IMR-90 (cell line): Measurements from ENCODE around the gene GPC2. TPM values are rescaled to one million over a fixed set of nuclear protein-coding genes. Genes with fewer than 3 reads are reported as not detected.

ENCODE experiments used
- ATAC-seq: fragments of 200-7000 bp; cut with Tn5 transposase; 2 replicates; pipeline ENCODE4 v1.9.1; 2020; ENCODE audit warnings: low read depth, mild to moderate bottlenecking, moderate library complexity
- BruUV-seq: library from RNA; stranded (reverse); fragments of 400-500 nt; replicated peaks from 2 replicates; lab custom pipeline; 2021; lab: Mats Ljungman, UMichigan
- CTCF ChIA-PET: fragments of 300-600 bp; formaldehyde crosslinking; extraction: SDS; loops from one replicate; lab custom pipeline; 2021; ENCODE audit warnings: antibody characterized with exemption; lab: Yijun Ruan, JAX
- POLR2A ChIA-PET: fragments of 300-600 bp; sonication (Branson Sonifier 250); formaldehyde crosslinking; loops from one replicate; lab custom pipeline; 2022; ENCODE audit warnings: antibody characterized with exemption; ENCODE audit not compliant: unreplicated experiment; lab: Charles Lee
- DNase-seq: peaks from one replicate; pipeline ENCODE4 v3.0.0; 2013
- H2AFZ ChIP-seq: replicated peaks from 2 replicates; pipeline ENCODE3; 2013; ENCODE audit warnings: low read length, mild to moderate bottlenecking; ENCODE audit not compliant: poor library complexity
- H2AK5ac ChIP-seq: 2 replicates; pipeline ENCODE4 v1.6.1; 2013; ENCODE audit warnings: low read depth, low read length, inconsistent platforms
- H2AK9ac ChIP-seq: replicated peaks from 2 replicates; pipeline ENCODE3; 2013; ENCODE audit warnings: mild to moderate bottlenecking, low read depth, low read length, moderate library complexity; ENCODE audit not compliant: poor library complexity
- H2BK120ac ChIP-seq: 2 replicates; pipeline ENCODE4 v1.6.1; 2013; ENCODE audit warnings: low read depth, low read length, inconsistent platforms
- H2BK15ac ChIP-seq: 3 replicates; pipeline ENCODE4 v1.6.1; 2013; ENCODE audit warnings: low read depth, low read length, inconsistent platforms
- H2BK20ac ChIP-seq: 2 replicates; pipeline ENCODE4 v1.6.1; 2013; ENCODE audit warnings: low read depth, mild to moderate bottlenecking, inconsistent platforms, low read length, moderate library complexity
- H2BK5ac ChIP-seq: 2 replicates; pipeline ENCODE4 v1.6.1; 2013; ENCODE audit warnings: mild to moderate bottlenecking, low read depth, low read length, inconsistent platforms; ENCODE audit not compliant: poor library complexity, severe bottlenecking
- H3K14ac ChIP-seq: replicated peaks from 2 replicates; pipeline ENCODE4 v1.6.1; 2013; ENCODE audit warnings: low read depth, low read length, inconsistent platforms
- H3K18ac ChIP-seq: 2 replicates; pipeline ENCODE4 v1.6.1; 2013; ENCODE audit warnings: low read depth, low read length, control low read depth
- H3K23ac ChIP-seq: 2 replicates; pipeline ENCODE4 v1.6.1; 2013; ENCODE audit warnings: low read depth, low read length, inconsistent platforms
- H3K27ac ChIP-seq: 2 replicates; pipeline ENCODE4 v1.5.1; 2013; ENCODE audit warnings: mild to moderate bottlenecking, control low read depth, low read length; ENCODE audit not compliant: insufficient read depth
- H3K27me3 ChIP-seq: 2 replicates; pipeline ENCODE4 v1.6.1; 2013; ENCODE audit warnings: low read length; ENCODE audit not compliant: control insufficient read depth, insufficient read depth
- H3K36me3 ChIP-seq: 2 replicates; pipeline ENCODE4 v1.6.1; 2013; ENCODE audit warnings: low read length, mixed read lengths; ENCODE audit not compliant: control insufficient read depth, insufficient read depth
- H3K4ac ChIP-seq: 2 replicates; pipeline ENCODE4 v1.6.1; 2013; ENCODE audit warnings: low read depth, low read length, inconsistent platforms
- H3K4me1 ChIP-seq: 2 replicates; pipeline ENCODE4 v1.6.1; 2013; ENCODE audit warnings: low read length, mixed read lengths; ENCODE audit not compliant: control insufficient read depth, insufficient read depth
- H3K4me2 ChIP-seq: 2 replicates; pipeline ENCODE4 v1.6.1; 2013; ENCODE audit warnings: low read depth, mild to moderate bottlenecking, control low read depth, low read length, moderate library complexity
- H3K4me3 ChIP-seq: 2 replicates; pipeline ENCODE4 v1.5.1; 2013; ENCODE audit warnings: low read depth, mild to moderate bottlenecking, control low read depth, low read length, moderate library complexity; ENCODE audit not compliant: insufficient read depth
- H3K56ac ChIP-seq: 2 replicates; pipeline ENCODE4 v1.6.1; 2013; ENCODE audit warnings: low read length, inconsistent platforms; ENCODE audit not compliant: insufficient read depth; ENCODE audit errors: extremely low read depth
- H3K79me1 ChIP-seq, 2 experiments: 2 replicates each; pipeline ENCODE4 v1.6.1; 2013; ENCODE audit warnings: low read length in 2 of 2, inconsistent platforms in 1 of 2, low read depth in 1 of 2
- H3K9ac ChIP-seq: 2 replicates; pipeline ENCODE4 v1.6.1; 2013; ENCODE audit warnings: low read depth, low read length, control low read depth
- H3K9me1 ChIP-seq: 2 replicates; pipeline ENCODE4 v1.6.1; 2013; ENCODE audit warnings: low read length, inconsistent platforms; ENCODE audit not compliant: insufficient read depth
- H3K9me3 ChIP-seq: 2 replicates; pipeline ENCODE4 v1.6.1; 2013; ENCODE audit warnings: low read length; ENCODE audit not compliant: control insufficient read depth, insufficient read depth
- H4K20me1 ChIP-seq: 2 replicates; pipeline ENCODE4 v1.6.1; 2013; ENCODE audit warnings: low read length, inconsistent platforms; ENCODE audit not compliant: insufficient read depth
- H4K5ac ChIP-seq: 2 replicates; pipeline ENCODE4 v1.6.1; 2013; ENCODE audit warnings: mild to moderate bottlenecking, low read depth, low read length, control low read depth
- H4K8ac ChIP-seq, 2 experiments: 2 replicates each; pipeline ENCODE4 v1.6.1; 2013; ENCODE audit warnings: low read depth in 2 of 2, low read length in 2 of 2, control low read depth in 1 of 2, inconsistent platforms in 1 of 2
- H4K91ac ChIP-seq: 2 replicates; pipeline ENCODE4 v1.6.1; 2013; ENCODE audit warnings: low read depth, low read length, inconsistent platforms; ENCODE audit not compliant: insufficient read depth
- BHLHE40 ChIP-seq: fragments of 150-350 bp; IDR thresholded peaks from 2 replicates; pipeline ENCODE4 v1.6.1; 2016; ENCODE audit warnings: mild to moderate bottlenecking, low read depth, low read length
- CEBPB ChIP-seq: IDR thresholded peaks from 2 replicates; pipeline ENCODE4 v1.6.1; 2012; ENCODE audit warnings: low read depth, low read length, improper control_type of control experiment
- CHD1 ChIP-seq: IDR thresholded peaks from 2 replicates; pipeline ENCODE4 v1.6.1; 2012; ENCODE audit warnings: low read depth, low read length, improper control_type of control experiment
- CTCF ChIP-seq: conservative IDR thresholded peaks from 2 replicates; pipeline ENCODE4 v1.5.1; 2012; ENCODE audit warnings: mild to moderate bottlenecking, low read depth, low read length, improper control_type of control experiment
- ELK1 ChIP-seq: fragments of 150-350 bp; IDR thresholded peaks from 2 replicates; pipeline ENCODE4 v1.6.1; 2016; ENCODE audit warnings: low read depth, mild to moderate bottlenecking, low read length, moderate library complexity, borderline replicate concordance
- MAZ ChIP-seq: IDR thresholded peaks from 2 replicates; pipeline ENCODE4 v1.6.1; 2012; ENCODE audit warnings: low read depth, mild to moderate bottlenecking, low read length, improper control_type of control experiment, moderate library complexity, borderline replicate concordance
- MXI1 ChIP-seq: IDR thresholded peaks from 2 replicates; pipeline ENCODE4 v1.6.1; 2012; ENCODE audit warnings: low read depth, mild to moderate bottlenecking, low read length, moderate library complexity, borderline replicate concordance
- NFE2L2 ChIP-seq: fragments of 150-350 bp; IDR thresholded peaks from 2 replicates; pipeline ENCODE4 v1.6.1; 2016; ENCODE audit warnings: low read depth, mild to moderate bottlenecking, low read length
- POLR2A ChIP-seq: IDR thresholded peaks from 2 replicates; pipeline ENCODE4 v1.6.1; 2012; ENCODE audit warnings: mild to moderate bottlenecking, low read depth, low read length
- RAD21 ChIP-seq: IDR thresholded peaks from 2 replicates; pipeline ENCODE4 v1.6.1; 2012; ENCODE audit warnings: low read length, improper control_type of control experiment
- RFX5 ChIP-seq: IDR thresholded peaks from 2 replicates; pipeline ENCODE4 v1.8.0; 2012; ENCODE audit warnings: low read depth, mild to moderate bottlenecking, low read length, moderate library complexity
- SMC3 ChIP-seq: fragments of 150-350 bp; IDR thresholded peaks from 2 replicates; pipeline ENCODE4 v1.6.1; 2016; ENCODE audit warnings: low read depth, mild to moderate bottlenecking, antibody characterized with exemption, low read length, moderate library complexity
- USF2 ChIP-seq: fragments of 150-350 bp; IDR thresholded peaks from 2 replicates; pipeline ENCODE4 v1.6.1; 2017; ENCODE audit warnings: mild to moderate bottlenecking, antibody characterized with exemption, low read length, low read depth
- WGBS, 2 experiments: methylation state at CpG; one replicate each; pipeline versions ENCODE4 v1.1.5 to v1.1.7; 2013; ENCODE audit warnings: missing lambda C conversion rate in 2 of 2; ENCODE audit not compliant: insufficient read length in 1 of 2; ENCODE audit errors: extremely low coverage in 2 of 2; 5-methylcytosine and 5-hydroxymethylcytosine counted together
- dilution Hi-C: fragments of 300-500 bp; cut with HindIII; formaldehyde crosslinking; loops from one replicate; pipeline ENCODE4 v1.14.3; 2018; ENCODE audit warnings: low sequenced_read_pairs; ENCODE audit not compliant: unreplicated experiment
- in situ Hi-C: fragments of 300-500 bp; cut with MboI; formaldehyde crosslinking; loops from 3 replicates; pipeline ENCODE4 v1.14.3; 2019; ENCODE audit warnings: low sequenced_read_pairs, inconsistent platforms, mixed read lengths
- intact Hi-C: fragments of 100-400 bp; cut with micrococcal nuclease; formaldehyde crosslinking; loops from 2 replicates; pipeline ENCODE4 v1.10.0; 2022
- polyA plus RNA-seq, 3 experiments: library from polyadenylated mRNA; depleted of rRNA; stranded (reverse); fragments of >200 nt; gene quantifications; 2 replicates each; pipeline ENCODE4 v1.2.3, GENCODE V29; 2012; ENCODE audit warnings: low replicate concordance in 1 of 3
- total RNA-seq: library from RNA; depleted of rRNA; stranded (reverse); fragments of >200 nt; gene quantifications from 2 replicates; pipeline ENCODE4 v1.2.3, GENCODE V29; 2012

GPC2 gene
- total and polyA plus RNA-seq, 2 of the 4 experiments (the other 2 are of a cell fraction) = 1.8 to 6.0 TPM

GRCh38 chr7:100148559-100149328 lies 28.4 kb downstream of the GPC2 start, which contains the start of gene LAMTOR4:
Gene LAMTOR4, plus strand, starts transcription at chr7:100148918. Its CDS starts 55 bp downstream, at chr7:100148973.
- Histone ChIP-seq H3K4me3 (peak within 1 kb of the TSS; percentile 66), H3K23ac (peak within 1 kb of the TSS; percentile 90), H3K27me3 (no peaks in the 10 kb centered on the region), H2BK20ac (no peak within 1 kb of the TSS), H3K56ac (peak within 1 kb of the TSS; percentile 47), H4K5ac (peak within 1 kb of the TSS; percentile 71), H3K27ac (peak within 1 kb of the TSS; percentile 86), H2AFZ (peak within 1 kb of the TSS; percentile 94), H3K9me3 (no peaks in the 10 kb centered on the region), H2BK5ac (peak within 1 kb of the TSS; percentile 82), H3K4ac (peak within 1 kb of the TSS; percentile 94), H3K18ac (peak within 1 kb of the TSS; percentile 70), H2AK5ac (peak within 1 kb of the TSS; percentile 76), H3K4me1 (0 out of 2 replicates have a peak, but pooled peaks cover 2% of the 10 kb centered on the region), H3K14ac (peak within 1 kb of the TSS; percentile 91), H4K20me1 (peaks cover 5% of the 10 kb centered on the region; the same call in 1 of the 2 replicates), H3K79me1 (peaks cover 17 to 43% of the 10 kb centered on the region in 2 experiments), H3K9me1 (no peaks in the 10 kb centered on the region), H4K8ac (peak within 1 kb of the TSS; percentile 80 to 99), H2BK15ac (no peak within 1 kb of the TSS), H3K4me2 (peak within 1 kb of the TSS; percentile 79), H2BK120ac (peak within 1 kb of the TSS; percentile 44; the same call in 1 of the 2 replicates), H2AK9ac (peak within 1 kb of the TSS; percentile 96), H3K9ac (peak within 1 kb of the TSS; percentile 90), H4K91ac (peak within 1 kb of the TSS; percentile 90), H3K36me3 (peaks cover 9% of the 10 kb centered on the region)
- DNase-seq (peak; percentile 99), ATAC-seq (peak; percentile 99)
- in situ Hi-C loops (no loop called here), intact Hi-C loops (no loop called here), dilution Hi-C loops (no loop called here)
- ChIA-PET POLR2A (interaction anchor here (0.5 to 0.6 kb wide), 3 partner anchors 8 to 45 kb away, joined by 3 to 6 read pairs (median 3); no protein-coding TSS in a partner anchor), CTCF (interaction anchor here (0.8 to 1.0 kb wide), 2 partner anchors 8 to 16 kb away, joined by 3 read pairs; no protein-coding TSS in a partner anchor)
- WGBS, 2 experiments = 3% methylated on average over 7 of the region's 46 CpGs; no CpG with 5 or more reads in 1 of the 2 experiments
- BruUV-seq = no TSS peak
- peak; percentile 95 for TF ChIP-seq USF2
- TF ChIP-seq MAZ = peak; percentile 92
- TF ChIP-seq CHD1 = no peak
- no peak for TF ChIP-seq NFE2L2
- peak; percentile 93 for TF ChIP-seq CEBPB
- no peak for TF ChIP-seq SMC3
- TF ChIP-seq POLR2A = no peak
- peak; percentile 92 for TF ChIP-seq BHLHE40
- TF ChIP-seq RAD21 = no peak
- no peak for TF ChIP-seq RFX5
- TF ChIP-seq ELK1 = no peak
- no peak; the same call in 1 of the 2 replicates for TF ChIP-seq MXI1
- TF ChIP-seq CTCF = no peak
